Activated B cell treated with CpG ODN at 0.5 μM for 24 hours (primary cell): ENCODE results near the gene CAMK1G. TPM values are rescaled to one million over a fixed set of nuclear protein-coding genes. Genes with fewer than 3 reads are reported as not detected.

Experiments
- ATAC-seq: fragments of 200-7000 bp; cut with Tn5 transposase; one replicate; pipeline ENCODE4 v1.10.0; 2021; ENCODE audit warnings: low read depth, mild to moderate bottlenecking, moderate library complexity
- CTCF ChIA-PET: fragments of 350-600 bp; sonication (Branson Sonifier 250); formaldehyde crosslinking; loops from one replicate; lab custom pipeline; 2021; ENCODE audit warnings: antibody characterized with exemption; lab: Charles Lee
- POLR2A ChIA-PET: fragments of 350-600 bp; sonication (Branson Sonifier 250); formaldehyde crosslinking; loops from one replicate; lab custom pipeline; 2021; ENCODE audit warnings: antibody characterized with exemption; lab: Charles Lee
- DNase-seq: peaks from one replicate; pipeline ENCODE4 v3.0.0; 2022
- H3K27ac Mint-ChIP-seq: one replicate; pipeline ENCODE4 v1.8.0; 2020; ENCODE audit warnings: mixed read lengths
- H3K27me3 Mint-ChIP-seq: one replicate; pipeline ENCODE4 v1.8.0; 2021; ENCODE audit warnings: mixed read lengths
- H3K36me3 Mint-ChIP-seq: one replicate; pipeline ENCODE4 v1.8.0; 2021; ENCODE audit warnings: low read depth, mixed read lengths
- H3K4me1 Mint-ChIP-seq: one replicate; pipeline ENCODE4 v1.8.0; 2021; ENCODE audit warnings: mixed read lengths
- H3K4me3 Mint-ChIP-seq: one replicate; pipeline ENCODE4 v1.8.0; 2020; ENCODE audit warnings: mild to moderate bottlenecking, mixed read lengths
- H3K9me3 Mint-ChIP-seq: one replicate; pipeline ENCODE4 v1.8.0; 2020; ENCODE audit warnings: mixed read lengths
- intact Hi-C: fragments of 100-400 bp; cut with micrococcal nuclease; formaldehyde crosslinking; loops from one replicate; pipeline ENCODE4 v1.15.1; 2024
- total RNA-seq: library from RNA; stranded (reverse); gene quantifications from 2 replicates; pipeline ENCODE4 v1.2.3, GENCODE V29; 2022
- TF ChIP-seq, protein P1 (sequence below): fragments of 200-600 bp; IDR thresholded peaks from one replicate; pipeline ENCODE4 v1.8.0; 2022; ENCODE audit warnings: antibody characterized with exemption, mild to moderate bottlenecking

The CAMK1G gene
- total RNA-seq, 1 donor from 2014 or later, result not detected

DNA sequence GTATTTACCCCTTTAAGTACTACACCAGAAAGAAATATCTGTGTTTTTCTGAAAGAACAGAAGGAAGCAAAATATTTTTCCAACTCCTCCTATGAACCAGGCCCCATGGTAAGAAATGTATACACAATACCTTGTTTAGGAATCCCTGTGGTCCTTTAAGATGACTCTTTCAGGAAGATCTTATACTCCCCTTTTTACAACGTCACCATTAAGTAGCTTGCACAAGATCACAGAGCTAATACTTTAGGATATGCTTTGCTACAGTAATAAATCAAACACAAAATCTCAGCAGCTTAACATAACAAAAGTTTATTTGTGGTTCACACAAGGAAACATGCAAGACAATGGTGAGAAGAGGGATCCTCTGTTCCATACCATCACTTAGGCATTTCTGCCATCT is 77.6 kb downstream of the CAMK1G start:
- Mint-ChIP-seq H3K9me3 (no peaks in the 10 kb centered on the region), H3K27ac (no peak overlapping the region), H3K27me3 (peaks cover 13% of the 10 kb centered on the region), H3K4me1 (peaks cover 9% of the 10 kb centered on the region), H3K36me3 (no peaks in the 10 kb centered on the region), H3K4me3 (no peak overlapping the region)
- ChIA-PET POLR2A (no interaction called here), CTCF (no interaction called here)
- intact Hi-C loops, result no loop called here
- DNase-seq, result no peak
- ATAC-seq, result no peak
- TF ChIP-seq, protein P1, sequence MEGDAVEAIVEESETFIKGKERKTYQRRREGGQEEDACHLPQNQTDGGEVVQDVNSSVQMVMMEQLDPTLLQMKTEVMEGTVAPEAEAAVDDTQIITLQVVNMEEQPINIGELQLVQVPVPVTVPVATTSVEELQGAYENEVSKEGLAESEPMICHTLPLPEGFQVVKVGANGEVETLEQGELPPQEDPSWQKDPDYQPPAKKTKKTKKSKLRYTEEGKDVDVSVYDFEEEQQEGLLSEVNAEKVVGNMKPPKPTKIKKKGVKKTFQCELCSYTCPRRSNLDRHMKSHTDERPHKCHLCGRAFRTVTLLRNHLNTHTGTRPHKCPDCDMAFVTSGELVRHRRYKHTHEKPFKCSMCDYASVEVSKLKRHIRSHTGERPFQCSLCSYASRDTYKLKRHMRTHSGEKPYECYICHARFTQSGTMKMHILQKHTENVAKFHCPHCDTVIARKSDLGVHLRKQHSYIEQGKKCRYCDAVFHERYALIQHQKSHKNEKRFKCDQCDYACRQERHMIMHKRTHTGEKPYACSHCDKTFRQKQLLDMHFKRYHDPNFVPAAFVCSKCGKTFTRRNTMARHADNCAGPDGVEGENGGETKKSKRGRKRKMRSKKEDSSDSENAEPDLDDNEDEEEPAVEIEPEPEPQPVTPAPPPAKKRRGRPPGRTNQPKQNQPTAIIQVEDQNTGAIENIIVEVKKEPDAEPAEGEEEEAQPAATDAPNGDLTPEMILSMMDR, result no peak

DNA sequence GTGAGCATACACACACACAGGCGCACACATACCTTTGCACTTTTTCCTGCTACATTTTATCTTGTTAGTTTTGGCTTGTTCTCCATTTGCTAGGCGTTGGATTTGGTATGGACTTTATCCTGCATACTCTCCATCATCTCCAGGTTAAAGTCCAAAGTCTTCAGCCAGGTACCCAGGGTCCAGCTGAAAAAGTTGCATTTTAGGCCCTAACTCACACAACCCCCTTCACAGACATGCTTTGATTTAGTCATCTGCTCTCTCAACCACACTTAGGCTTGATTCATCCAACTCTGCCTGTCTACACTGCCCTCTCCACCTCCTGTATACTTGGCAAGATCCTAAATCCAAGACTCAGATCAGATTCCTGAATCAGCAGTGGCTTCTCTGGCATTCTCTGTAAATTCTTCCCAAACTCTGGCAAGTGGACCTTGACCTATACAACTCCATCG is 79.4 kb downstream of the CAMK1G start:
- ATAC-seq, result no peak
- Mint-ChIP-seq H3K4me1 (peaks cover 9% of the 10 kb centered on the region), H3K9me3 (no peaks in the 10 kb centered on the region), H3K27me3 (peaks cover 11% of the 10 kb centered on the region), H3K27ac (no peak overlapping the region), H3K36me3 (no peaks in the 10 kb centered on the region), H3K4me3 (no peak overlapping the region)
- TF ChIP-seq, protein P1, result no peak
- POLR2A ChIA-PET, result no interaction called here
- CTCF ChIA-PET, result no interaction called here
- intact Hi-C loops, result no loop called here
- no peak for DNase-seq

Other genes with a start within 250 kb of the CAMK1G start
- 0.35 TPM in 1 of 2 replicates, not detected in the other for gene LAMB3, start 68.7 kb downstream of the CAMK1G start, total RNA-seq
- gene G0S2, start 91.7 kb downstream of the CAMK1G start, total RNA-seq, result 2.1 and 2.3 TPM in 2 replicates
- not detected in 2 replicates for gene HSD11B1, start 121.1 kb downstream of the CAMK1G start, total RNA-seq
- gene TRAF3IP3, start 172.3 kb downstream of the CAMK1G start, total RNA-seq, result 158 and 166 TPM in 2 replicates
- 3.7 TPM in 2 replicates for gene C1orf74, start 200.8 kb downstream of the CAMK1G start, total RNA-seq
- 0.42 and 0.81 TPM in 2 replicates for gene IRF6, start 222.4 kb downstream of the CAMK1G start, total RNA-seq
- 13.3 and 15.4 TPM in 2 replicates for gene UTP25, start 244.3 kb downstream of the CAMK1G start, total RNA-seq